Raji (cell line): Measurements from ENCODE around the gene VSX2.

Source experiments
- POLR2A ChIP-seq: IDR thresholded peaks from 2 replicates; pipeline ENCODE4 v1.6.1; 2011; ENCODE audit warnings: low read depth, low read length, control low read depth; ENCODE audit not compliant: insufficient read depth

VSX2 gene

DNA sequence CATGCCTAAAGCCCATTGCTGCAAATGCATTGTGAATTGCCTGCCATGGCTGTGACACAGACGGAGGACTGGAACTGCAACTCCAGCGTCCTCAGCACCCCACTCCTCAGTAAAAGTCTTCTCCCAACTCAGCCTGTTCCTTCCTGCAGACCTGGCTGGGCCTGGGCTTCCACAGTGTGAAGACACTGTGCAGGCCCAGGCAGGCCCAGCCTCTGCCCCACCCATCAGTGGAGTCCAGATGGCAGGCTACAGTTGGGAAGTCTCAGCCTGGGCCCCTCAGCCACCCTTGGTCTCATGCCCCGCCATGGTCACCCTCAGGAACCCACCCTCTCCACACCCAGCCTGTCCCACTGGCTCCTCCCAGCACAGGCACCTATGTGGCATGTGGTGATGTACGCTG lies 22.0 kb downstream of the VSX2 start:
- no peak for TF ChIP-seq POLR2A

DNA sequence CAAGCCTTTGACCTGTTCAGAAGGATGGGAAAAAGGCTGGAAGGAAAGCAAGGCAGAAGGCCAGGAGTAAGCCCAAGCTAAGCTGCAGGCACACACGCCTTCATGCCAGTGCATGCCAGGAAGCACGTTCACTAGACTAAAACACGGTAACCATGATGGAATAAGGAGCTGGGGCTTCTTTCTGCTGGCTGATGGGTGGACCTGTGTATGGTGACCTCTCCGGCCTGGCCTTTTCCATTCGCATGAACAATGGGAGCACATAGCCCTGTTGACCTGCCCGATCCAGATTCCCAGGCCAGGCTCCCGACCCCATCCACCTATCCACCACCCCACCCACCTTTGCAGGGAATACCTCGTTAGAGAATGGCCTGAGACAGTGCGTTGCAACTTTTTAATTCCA lies 22.8 kb downstream of the VSX2 start:
- no peak for TF ChIP-seq POLR2A

DNA sequence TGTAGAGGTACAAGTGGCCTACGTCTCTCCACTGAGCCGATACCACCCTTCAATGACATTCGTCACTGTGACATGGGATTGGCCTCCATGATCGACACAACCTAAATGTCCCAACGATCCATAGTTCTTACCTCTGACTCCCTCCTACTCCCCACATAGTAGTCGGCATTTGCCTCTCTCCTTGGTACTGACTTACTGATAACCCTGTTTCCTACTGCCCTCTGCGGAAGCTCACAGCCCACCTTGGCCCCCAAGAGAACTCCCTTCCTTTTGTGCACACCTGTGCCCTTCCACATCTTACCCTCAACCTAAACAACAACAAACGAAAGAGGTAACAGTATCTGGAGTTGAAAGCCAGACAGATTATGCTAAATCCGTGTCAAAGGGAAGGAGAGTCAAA lies 23.9 kb downstream of the VSX2 start:
- no peak for TF ChIP-seq POLR2A

DNA sequence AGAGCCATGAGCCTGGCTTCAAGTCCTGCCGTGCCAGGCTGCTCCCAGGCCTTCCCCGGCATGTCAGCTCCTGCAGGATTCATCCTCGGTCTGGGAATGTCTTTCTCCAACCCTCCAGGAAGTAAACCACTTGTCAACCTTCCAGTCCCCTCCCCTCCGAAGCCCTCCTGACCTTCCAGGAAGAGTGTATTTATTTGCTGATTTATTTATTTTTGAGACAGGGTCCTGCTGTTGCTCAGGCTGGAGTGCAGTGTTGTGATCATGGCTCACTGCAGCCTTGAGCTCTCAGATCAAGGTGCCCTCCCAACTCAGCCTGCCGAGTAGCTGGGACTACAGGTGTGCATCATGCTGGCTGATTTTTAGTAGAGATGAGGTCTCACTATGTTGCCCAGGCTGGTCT lies 24.7 kb downstream of the VSX2 start:
- no peak for TF ChIP-seq POLR2A

DNA sequence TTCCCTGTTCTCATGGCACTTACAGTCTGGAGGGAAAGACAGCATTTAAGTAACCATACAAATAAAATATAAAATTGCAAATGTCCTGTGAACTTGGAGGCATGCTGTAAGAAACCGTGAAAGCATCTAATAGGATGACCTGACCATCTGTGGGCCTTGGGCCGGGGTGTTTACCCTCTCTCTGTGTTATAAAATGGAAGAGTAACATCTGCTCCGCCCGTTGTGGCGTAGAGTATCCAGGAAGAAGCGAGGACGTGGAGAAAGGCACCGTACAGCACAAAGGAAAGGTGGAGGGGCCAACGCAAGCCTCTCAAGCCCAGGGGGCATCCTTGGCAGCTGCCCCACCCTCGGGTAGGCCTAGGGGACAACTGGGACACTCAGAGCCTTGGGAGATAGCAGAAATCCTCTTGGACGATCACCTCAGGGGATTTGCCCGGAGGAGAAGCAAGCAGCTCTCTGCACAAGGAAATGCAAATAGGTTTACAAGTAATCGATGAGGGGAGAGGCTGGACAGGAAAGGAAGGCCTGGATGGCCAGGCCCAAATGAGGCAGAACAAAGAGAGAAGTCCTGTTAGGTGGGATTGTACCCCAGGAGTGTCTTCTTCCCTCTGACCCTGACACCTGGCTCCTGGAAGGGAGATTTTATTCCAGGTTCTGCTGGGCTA lies 26.2 kb downstream of the VSX2 start:
- TF ChIP-seq POLR2A = no peak

DNA sequence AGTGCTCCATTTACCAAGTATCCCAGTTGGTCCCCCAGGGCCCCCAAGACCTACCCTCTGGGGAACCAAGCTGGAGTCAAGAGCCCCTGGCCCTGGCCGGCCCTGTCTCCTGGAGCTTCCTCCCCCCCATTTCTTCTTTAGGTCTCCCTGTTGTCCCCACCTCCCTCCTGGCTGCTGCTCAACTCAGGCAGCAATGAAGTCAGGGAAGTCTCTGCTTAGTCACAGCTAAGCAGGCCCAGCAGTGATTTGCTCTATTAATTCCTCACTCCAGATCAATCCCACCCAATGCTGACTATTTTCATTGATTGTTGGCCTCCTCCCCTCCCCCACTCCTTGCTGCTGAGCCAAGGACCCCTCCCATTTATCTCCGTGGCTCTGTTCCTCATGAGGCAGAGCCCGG lies 28.3 kb downstream of the VSX2 start:
- TF ChIP-seq POLR2A = no peak

DNA sequence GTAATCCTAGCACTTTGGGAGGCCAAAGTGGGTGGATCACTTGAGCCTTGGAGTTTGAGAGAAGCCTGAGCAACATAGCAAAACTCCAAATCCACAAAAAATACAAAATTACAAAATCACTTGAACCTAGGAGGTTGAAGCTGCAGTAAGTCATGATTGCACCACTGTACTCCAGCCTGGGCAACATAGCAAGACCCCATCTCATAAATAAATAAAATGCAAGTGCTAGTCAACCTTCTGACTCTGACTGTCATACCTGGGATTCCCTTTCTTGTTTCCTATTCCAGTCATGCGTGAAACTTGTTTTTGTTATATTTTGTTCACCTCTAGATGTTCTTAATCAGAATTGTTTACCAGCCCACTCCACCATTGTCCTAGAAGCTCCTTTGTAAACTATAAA lies 32.1 kb downstream of the VSX2 start:
- no peak for TF ChIP-seq POLR2A

DNA sequence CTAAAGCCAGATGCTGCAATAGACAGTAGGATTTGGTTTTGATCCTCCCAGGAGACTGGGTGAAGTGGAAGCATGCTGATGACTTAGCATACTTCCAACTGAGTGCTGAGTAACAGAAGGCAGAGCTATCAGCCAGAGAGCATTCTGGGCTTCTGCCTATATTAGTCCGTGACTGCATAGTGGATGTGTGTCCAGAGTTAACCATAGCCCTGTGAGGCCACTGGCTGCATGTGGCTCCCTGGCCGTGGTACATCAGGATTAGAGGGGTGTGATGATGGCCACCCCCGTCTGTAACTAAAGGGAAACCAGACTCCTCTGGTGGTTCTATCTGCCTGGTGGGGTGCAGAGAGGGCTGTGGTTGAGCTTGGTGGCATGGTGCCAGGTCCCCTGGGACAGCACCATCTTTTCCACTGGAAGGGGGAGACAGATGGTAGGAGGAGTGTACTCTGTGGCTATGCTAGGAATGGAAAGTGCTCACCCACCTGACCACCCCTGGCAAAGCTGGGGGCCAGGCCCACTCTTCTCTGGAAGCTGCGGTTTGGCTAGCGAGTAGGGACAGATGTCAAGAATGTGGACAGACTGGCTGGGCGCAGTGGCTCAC lies 36.1 kb downstream of the VSX2 start:
- no peak for TF ChIP-seq POLR2A

DNA sequence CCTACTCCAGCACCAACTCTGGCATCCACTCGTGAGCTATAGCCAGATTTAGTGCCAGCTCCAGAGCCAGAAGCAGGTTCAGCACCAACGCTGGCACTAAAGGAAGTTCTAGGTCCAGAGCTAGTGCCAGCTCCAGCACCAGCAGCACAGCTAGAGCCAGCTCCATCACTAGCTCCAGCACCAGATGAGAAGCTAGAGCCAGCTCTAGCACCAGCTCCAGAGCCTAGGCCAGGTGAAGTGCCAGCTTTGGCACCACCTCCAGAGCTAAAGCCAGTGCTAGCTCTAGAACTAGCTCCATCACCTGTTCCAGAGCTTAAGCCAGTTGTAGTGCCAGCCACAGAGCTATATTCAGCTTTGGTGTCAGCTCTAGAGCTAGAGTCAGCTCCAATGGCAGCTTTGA lies 38.8 kb downstream of the VSX2 start:
- no peak for TF ChIP-seq POLR2A

DNA sequence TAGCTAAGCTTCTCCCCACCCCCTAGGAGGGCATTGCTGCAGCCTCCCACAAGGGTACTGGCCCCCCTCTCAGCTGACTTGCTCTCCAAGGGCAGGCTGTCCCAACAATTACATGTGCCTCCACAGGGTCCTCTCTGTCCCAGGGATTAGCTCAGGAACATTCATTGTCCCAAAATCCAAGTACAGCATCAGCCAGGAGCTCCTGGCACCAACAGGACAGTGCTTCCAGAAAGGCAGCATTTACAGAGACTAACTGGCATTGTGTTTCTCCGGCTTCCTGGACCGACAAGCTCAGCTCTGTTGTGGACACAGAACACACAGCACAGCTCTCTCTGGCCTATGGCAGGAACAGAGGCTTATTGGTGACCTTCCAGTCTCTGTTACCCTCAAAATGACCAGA lies 41.8 kb downstream of the VSX2 start:
- TF ChIP-seq POLR2A = no peak

DNA sequence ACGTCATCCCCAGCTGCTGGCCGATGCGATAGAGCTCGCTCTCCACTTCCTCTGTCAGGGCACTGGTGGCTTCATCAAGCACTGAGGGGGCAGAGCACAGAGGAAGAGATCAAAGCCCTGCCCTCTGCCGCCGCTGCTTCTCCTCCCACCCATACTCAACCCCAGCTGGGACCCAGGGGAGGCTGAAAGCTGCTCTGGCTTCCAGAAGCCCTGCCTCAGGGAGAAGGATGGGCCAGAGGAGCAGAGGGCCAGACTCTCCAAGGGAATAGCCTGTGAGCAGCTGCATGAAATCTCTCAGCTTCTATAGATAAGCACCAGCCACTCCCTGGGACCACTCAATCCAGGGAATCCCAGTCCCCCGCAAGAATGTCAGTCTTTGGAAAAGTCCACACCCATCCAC lies 47.5 kb downstream of the VSX2 start:
- no peak for TF ChIP-seq POLR2A

DNA sequence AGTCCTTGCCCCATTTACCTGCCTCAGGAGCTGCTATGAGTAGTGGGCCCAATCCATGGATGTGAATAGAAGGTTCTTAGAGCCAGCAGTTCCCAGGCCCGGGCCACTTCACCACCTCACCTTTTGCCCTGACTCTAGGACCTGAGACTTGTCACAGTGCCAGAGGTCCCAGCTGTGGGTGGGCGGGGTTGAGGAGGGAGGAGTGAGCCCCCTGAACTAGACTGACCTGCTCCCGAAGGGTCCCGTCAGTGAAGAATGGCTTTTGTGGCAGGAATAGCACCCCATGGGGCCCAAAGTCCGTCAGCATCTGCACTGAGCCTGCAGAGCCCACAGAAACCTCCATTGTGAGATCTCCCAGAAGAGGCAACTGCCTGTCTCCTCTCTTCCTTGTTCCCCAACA lies 50.6 kb downstream of the VSX2 start:
- no peak for TF ChIP-seq POLR2A

DNA sequence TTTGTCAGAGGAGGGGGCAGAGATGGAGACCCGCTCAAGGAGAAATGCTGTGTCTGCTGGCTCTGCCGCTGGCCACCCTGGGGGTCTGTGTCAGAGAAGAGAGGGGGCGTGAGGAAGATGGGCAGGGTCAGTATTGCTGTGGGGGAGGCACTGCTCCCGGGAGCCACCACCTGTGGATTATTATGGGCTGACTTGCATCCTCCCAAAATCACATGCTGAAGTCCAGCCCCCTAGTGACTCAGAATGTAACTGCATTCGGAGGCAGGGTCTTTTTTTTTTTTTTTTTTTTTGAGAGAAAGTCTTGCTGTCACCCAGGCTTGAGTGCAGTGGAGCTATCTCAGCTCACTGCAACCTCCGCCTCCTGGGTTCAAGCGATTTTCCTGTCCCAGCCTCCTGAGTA lies 51.2 kb downstream of the VSX2 start:
- TF ChIP-seq POLR2A = no peak

DNA sequence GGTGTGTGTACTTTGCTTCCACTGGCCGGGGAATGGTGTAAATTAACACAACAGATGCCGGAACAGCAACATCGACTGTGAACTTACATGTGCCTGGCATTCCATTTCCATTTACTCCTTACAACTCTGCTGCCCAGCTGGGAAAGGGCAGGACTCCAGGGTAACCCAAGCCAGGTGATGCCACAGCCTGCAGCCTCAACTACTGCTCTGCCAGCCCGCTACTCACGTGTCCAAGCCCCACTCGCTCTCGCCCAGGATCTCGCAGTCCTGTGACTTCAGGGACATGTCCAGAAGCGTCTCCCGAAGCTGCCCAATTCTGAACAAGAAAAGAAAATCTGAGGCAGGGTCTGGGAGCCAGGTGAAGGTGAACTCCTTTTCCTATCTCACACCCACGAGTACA lies 52.8 kb downstream of the VSX2 start:
- no peak for TF ChIP-seq POLR2A

DNA sequence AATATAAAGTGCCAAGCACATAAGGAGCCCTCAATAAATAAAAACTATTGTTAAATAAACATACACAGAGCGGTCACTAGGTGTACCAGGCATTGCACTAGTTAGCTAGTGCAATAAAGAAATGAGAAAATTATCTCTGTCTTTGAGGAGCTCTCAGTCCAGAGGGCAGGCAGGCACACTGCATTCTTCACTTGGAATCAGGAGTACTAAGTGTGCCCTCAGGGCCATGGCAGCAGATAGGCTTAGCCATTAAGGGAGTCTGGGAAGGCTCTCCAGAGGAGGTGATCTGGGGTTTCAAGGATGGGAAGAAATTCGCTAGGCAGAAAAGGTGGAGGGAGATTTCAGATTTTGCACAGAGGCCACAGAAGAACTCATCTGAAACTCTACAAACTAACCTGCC lies 54.4 kb downstream of the VSX2 start:
- TF ChIP-seq POLR2A = no peak

DNA sequence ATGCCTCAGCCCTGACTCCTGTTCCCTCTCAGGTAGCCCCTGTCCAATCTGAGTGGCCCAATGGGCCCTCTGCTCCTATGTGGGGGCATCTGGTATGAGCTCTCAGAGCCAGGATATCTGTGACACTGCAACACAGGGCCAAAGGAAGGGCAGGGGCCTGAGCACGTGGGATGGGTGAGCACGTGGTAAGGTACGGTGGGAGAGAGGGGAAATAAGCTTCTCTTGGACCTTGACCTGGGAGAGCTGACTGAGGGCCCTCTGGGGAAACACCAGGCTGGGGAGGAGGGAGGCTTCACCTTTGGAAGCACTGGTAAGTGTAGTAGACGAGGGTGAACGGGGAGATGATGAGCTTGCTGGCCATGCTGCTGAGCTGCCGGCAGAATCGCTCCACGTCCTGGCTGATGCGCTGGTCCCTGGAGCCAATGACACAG lies 56.8 kb downstream of the VSX2 start:
- TF ChIP-seq POLR2A = no peak

DNA sequence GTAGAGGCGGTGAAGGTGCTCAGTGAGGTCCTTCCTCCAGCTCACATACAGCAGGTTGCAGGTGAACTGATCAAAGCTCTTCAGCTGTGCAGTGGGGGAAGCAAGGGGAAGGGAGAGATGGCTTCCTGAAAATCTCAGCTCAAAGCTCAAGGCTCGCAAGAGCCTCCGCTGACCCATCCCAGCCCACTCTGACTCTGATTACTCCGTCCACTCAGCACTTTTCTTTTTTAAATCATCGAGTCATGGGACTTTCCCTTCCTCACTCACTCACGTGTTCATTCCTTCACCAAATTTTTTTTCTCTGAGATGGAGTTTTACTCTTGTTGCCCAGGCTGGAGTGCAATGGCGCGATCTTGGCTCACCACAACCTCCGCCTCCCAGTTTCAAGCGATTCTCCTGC lies 58.7 kb downstream of the VSX2 start:
- TF ChIP-seq POLR2A = no peak
